CD8-positive, alpha-beta memory T cell (primary cell): ENCODE data around the gene RGPD8. TPM values are rescaled to one million over a fixed set of nuclear protein-coding genes. Genes with fewer than 3 reads are reported as not detected.
A peak's percentile ranks its signal among the peaks of the same experiment; 100 is the strongest.
"Not testable (repeated sequence)": the region's sequence is repeated elsewhere in the genome, so short reads cannot be mapped to it uniquely, and the experiment has no call there.

ENCODE experiments used
- CTCF ChIA-PET: fragments of 350-600 bp; sonication (Branson Sonifier 250); formaldehyde crosslinking; loops from one replicate; lab custom pipeline; 2021; ENCODE audit warnings: antibody characterized with exemption; lab: Charles Lee
- POLR2A ChIA-PET: fragments of 350-600 bp; sonication (Branson Sonifier 250); formaldehyde crosslinking; loops from one replicate; lab custom pipeline; 2021; ENCODE audit warnings: antibody characterized with exemption; lab: Charles Lee
- DNase-seq, 5 donors: peaks; one replicate each; pipeline versions ENCODE4 v3.0.0 to v3.0.0-alpha.2; 2020 to 2022; ENCODE audit warnings: mixed read lengths in 1 of 5
- H3K27ac ChIP-seq: one replicate; pipeline ENCODE4 v1.7.0; 2013; ENCODE audit warnings: low read depth, mild to moderate bottlenecking, low read length, moderate library complexity
- H3K27me3 ChIP-seq: 2 replicates; pipeline ENCODE4 v1.7.0; 2013; ENCODE audit warnings: low read length, mild to moderate bottlenecking; ENCODE audit not compliant: insufficient read depth, poor library complexity, severe bottlenecking
- H3K36me3 ChIP-seq: 2 replicates; pipeline ENCODE4 v1.7.0; 2013; ENCODE audit warnings: mild to moderate bottlenecking, low read length, moderate library complexity; ENCODE audit not compliant: insufficient read depth
- H3K4me1 ChIP-seq: 2 replicates; pipeline ENCODE4 v1.7.0; 2013; ENCODE audit warnings: mild to moderate bottlenecking, low read length, moderate library complexity; ENCODE audit not compliant: insufficient read depth
- H3K4me3 ChIP-seq: 2 replicates; pipeline ENCODE4 v1.7.0; 2013; ENCODE audit warnings: mild to moderate bottlenecking, low read length
- H3K9me3 ChIP-seq: 2 replicates; pipeline ENCODE4 v1.7.0; 2013; ENCODE audit warnings: mild to moderate bottlenecking, low read length
- H3K27ac Mint-ChIP-seq, 8 donors: one replicate each; pipeline ENCODE4 v1.8.0; 2020 to 2021; ENCODE audit warnings: mixed read lengths in 8 of 8, mild to moderate bottlenecking in 6 of 8, inconsistent platforms in 3 of 8, moderate library complexity in 3 of 8
- H3K27me3 Mint-ChIP-seq, 2 donors: one replicate each; pipeline ENCODE4 v1.8.0; 2020 to 2021; ENCODE audit warnings: mixed read lengths in 2 of 2, mild to moderate bottlenecking in 1 of 2, moderate library complexity in 1 of 2
- H3K36me3 Mint-ChIP-seq, 3 donors: one replicate each; pipeline ENCODE4 v1.8.0; 2020 to 2021; ENCODE audit warnings: mixed read lengths in 3 of 3, inconsistent platforms in 1 of 3, mild to moderate bottlenecking in 1 of 3
- H3K4me1 Mint-ChIP-seq, 3 donors: one replicate each; pipeline ENCODE4 v1.8.0; 2020 to 2021; ENCODE audit warnings: mixed read lengths in 3 of 3, inconsistent platforms in 1 of 3, mild to moderate bottlenecking in 1 of 3
- H3K4me3 Mint-ChIP-seq, 7 donors: one replicate each; pipeline ENCODE4 v1.8.0; 2020 to 2021; ENCODE audit warnings: mixed read lengths in 7 of 7, mild to moderate bottlenecking in 6 of 7, moderate library complexity in 4 of 7, inconsistent platforms in 2 of 7
- H3K9me3 Mint-ChIP-seq, 5 donors: one replicate each; pipeline ENCODE4 v1.8.0; 2020 to 2022; ENCODE audit warnings: mixed read lengths in 5 of 5, mild to moderate bottlenecking in 3 of 5, moderate library complexity in 2 of 5, inconsistent platforms in 1 of 5
- polyA plus RNA-seq: library from polyadenylated mRNA; unstranded; fragments of 300-500 nt; fragmentation: Illumina TruSeq; gene quantifications from one replicate; pipeline ENCODE4 v1.2.3, GENCODE V29; 2021
- total RNA-seq, 2 experiments: library from RNA; stranded (reverse); gene quantifications; one replicate each; pipeline ENCODE4 v1.2.3, GENCODE V29; 2021

The RGPD8 gene
- total and polyA plus RNA-seq, 3 experiments from 2014 or later: 2.2 to 19.3 (median 15.5) TPM

DNA sequence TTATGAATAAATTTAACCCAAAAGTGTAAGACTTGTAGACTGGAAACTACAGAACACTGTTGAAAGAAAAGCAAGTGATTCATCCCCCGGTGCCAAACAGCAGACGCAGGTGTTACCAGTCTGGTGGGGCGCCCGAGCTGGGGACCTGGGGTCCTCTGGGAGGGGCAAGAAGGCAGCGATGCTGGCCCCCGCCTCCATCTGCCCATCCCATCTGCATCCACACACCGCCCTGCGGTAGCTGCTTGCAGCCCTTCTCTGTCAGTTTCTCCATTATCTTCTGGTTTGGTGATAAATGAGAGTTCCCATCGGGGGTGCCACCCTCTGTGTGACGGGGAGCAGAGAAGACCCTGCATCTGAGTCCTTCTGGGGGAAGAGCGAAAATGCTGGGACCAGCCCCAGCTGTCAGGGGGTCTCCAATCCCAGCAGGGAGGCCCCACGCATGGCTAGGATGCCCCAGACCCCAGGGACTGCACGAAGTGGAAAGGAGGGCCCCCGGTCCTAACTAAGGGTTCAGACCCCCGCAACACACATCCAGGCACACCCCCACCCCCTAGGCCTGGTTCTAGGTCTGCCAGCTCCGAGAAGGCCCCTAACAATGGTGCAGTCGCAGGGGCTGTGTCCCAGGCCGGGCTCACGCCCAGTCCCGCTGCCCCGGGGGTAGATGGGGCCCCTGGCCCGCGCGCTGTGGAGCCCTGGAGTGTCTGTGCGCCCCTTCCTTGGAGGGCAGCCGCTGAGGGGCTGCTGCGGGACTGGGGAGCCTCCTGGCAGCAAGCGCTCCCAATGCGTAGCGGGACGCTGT, 686 bp upstream of the RGPD8 start:
- Histone ChIP-seq H3K4me1 (peaks cover 4% of the 10 kb centered on the region), H3K27me3 (no peaks in the 10 kb centered on the region), H3K27ac (no peak overlapping the region), H3K36me3 (no peaks in the 10 kb centered on the region), H3K9me3 (no peaks in the 10 kb centered on the region), H3K4me3 (no peak overlapping the region)
- no peak for DNase-seq
- Mint-ChIP-seq H3K4me1 (peaks cover 18 to 26% (median 23%) of the 10 kb centered on the region in 3 donors), H3K27me3 (peaks cover 8 to 23% of the 10 kb centered on the region in 2 donors), H3K27ac (peak overlapping the region in 1 of 8 donors; percentile 41), H3K36me3 (no peaks in the 10 kb centered on the region), H3K9me3 (no peaks in the 10 kb centered on the region), H3K4me3 (peak overlapping the region in 2 of 7 donors; percentile 35 to 65)
- CTCF ChIA-PET: interaction anchor here (1.7 kb wide), 1 partner anchor 313 kb away, joined by 9 read pairs; no protein-coding TSS in a partner anchor
- POLR2A ChIA-PET: no interaction called here

DNA sequence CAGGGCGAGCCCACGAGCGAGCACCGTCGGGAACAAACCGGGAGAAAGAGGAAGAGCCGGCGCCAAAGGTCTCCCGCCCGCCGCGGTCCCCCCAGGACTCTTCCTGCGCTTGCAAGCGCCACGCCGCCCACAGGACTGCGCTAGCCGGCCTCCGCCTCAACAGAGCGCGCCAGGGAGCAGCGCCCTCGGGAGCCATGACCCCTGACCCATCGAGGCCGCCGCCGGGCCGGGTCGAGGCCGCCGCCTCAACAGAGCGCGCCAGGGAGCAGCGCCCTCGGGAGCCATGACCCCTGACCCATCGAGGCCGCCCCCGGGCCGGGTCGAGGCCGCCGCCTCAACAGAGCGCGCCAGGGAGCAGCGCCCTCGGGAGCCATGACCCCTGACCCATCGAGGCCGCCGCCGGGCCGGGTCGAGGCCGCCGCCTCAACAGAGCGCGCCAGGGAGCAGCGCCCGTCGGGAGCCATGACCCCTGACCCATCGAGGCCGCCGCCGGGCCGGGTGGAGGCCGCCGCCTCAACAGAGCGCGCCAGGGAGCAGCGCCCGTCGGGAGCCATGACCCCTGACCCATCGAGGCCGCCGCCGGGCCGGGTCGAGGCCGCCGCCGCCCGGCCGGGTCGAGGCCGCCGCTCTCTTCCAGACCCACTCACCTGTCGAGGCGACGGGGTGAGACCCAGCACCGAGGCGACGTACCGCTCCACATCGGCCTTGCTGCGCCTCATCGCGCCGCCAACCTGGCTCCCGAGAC, 538 bp downstream of the RGPD8 start:
- POLR2A ChIA-PET: interaction anchor here (0.6 kb wide), 1 partner anchor 206 kb away, joined by 4 read pairs; no protein-coding TSS in a partner anchor
- DNase-seq: peak in 2 of 5 donors; percentile 57 to 60
- CTCF ChIA-PET: interaction anchor here (0.6 to 1.7 kb wide), 3 partner anchors 19 to 311 kb away, joined by 3 to 9 read pairs (median 3); partner anchors contain the start of gene ZC3H8
- Mint-ChIP-seq H3K4me3 (peak overlapping the region; percentile 73 to 87 (median 82)), H3K4me1 (peaks cover 18 to 26% (median 23%) of the 10 kb centered on the region in 3 donors), H3K27me3 (peaks cover 5 to 14% of the 10 kb centered on the region in 2 donors), H3K27ac (peak overlapping the region in 7 of 8 donors; percentile 70 to 90 (median 86))
- not testable (repeated sequence) for H3K9me3 Mint-ChIP-seq, H3K36me3 ChIP-seq, H3K27me3 ChIP-seq, H3K36me3 Mint-ChIP-seq, H3K9me3 ChIP-seq, H3K4me3 ChIP-seq, H3K4me1 ChIP-seq
- H3K27ac ChIP-seq: peak overlapping the region; percentile 43

GRCh38 chr2:112432390-112432734, 1.1 kb downstream of the RGPD8 start:
- Mint-ChIP-seq H3K4me3 (peak overlapping the region; percentile 73 to 87 (median 82)), H3K4me1 (peaks cover 18 to 26% (median 23%) of the 10 kb centered on the region in 3 donors), H3K27ac (peak overlapping the region; percentile 19 to 90 (median 84)), H3K27me3 (peaks cover 2 to 10% of the 10 kb centered on the region in 2 donors)
- CTCF ChIA-PET: interaction anchor here (1.1 kb wide), 1 partner anchor 177 kb away, joined by 3 read pairs; the partner anchor contains the start of gene ZC3H8
- H3K27ac ChIP-seq, H3K9me3 Mint-ChIP-seq, H3K27me3 ChIP-seq, H3K4me1 ChIP-seq, H3K36me3 Mint-ChIP-seq, H3K36me3 ChIP-seq, H3K4me3 ChIP-seq, H3K9me3 ChIP-seq, POLR2A ChIA-PET: not testable (repeated sequence)
- DNase-seq: peak in 1 of 5 donors; percentile 29

- H3K9me3 Mint-ChIP-seq: not testable (repeated sequence)
Measured at GRCh38 chr2:112431587-112432295, 1.7 kb downstream of the RGPD8 start.

DNA sequence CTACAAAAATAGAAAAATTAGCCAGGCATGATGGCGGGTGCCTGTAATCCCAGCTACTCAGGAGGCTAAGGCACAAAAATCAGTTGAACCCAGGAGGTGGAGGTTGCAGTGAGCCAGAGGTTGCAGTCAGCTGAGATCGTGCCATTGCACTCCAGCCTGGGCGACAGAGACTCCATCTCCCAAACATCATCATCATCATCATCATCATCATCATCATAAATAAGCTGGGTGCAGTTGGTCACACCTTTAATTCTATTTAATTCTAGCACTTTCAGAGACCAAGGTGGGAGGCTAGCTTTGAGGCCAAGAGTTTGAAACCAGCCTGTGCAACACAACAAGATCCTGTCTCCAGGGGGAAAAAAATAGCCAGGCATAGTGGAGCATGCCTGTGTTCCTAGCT, 8.9 kb downstream of the RGPD8 start:
- H3K27me3 Mint-ChIP-seq, H3K9me3 Mint-ChIP-seq, DNase-seq, H3K27ac ChIP-seq, H3K4me3 Mint-ChIP-seq, POLR2A ChIA-PET, H3K9me3 ChIP-seq, H3K36me3 ChIP-seq, H3K4me1 ChIP-seq, H3K27ac Mint-ChIP-seq, H3K27me3 ChIP-seq, H3K36me3 Mint-ChIP-seq, CTCF ChIA-PET, H3K4me1 Mint-ChIP-seq, H3K4me3 ChIP-seq: not testable (repeated sequence)

More at GRCh38 chr2:112431587-112432295, 1.7 kb downstream of the RGPD8 start:
- POLR2A ChIA-PET, H3K9me3 ChIP-seq, H3K4me1 ChIP-seq, H3K36me3 ChIP-seq, H3K4me3 ChIP-seq, H3K27ac ChIP-seq, DNase-seq, H3K36me3 Mint-ChIP-seq, H3K27me3 ChIP-seq, H3K27me3 Mint-ChIP-seq: not testable (repeated sequence)
- Mint-ChIP-seq H3K4me1 (peaks cover 18 to 26% (median 23%) of the 10 kb centered on the region in 3 donors), H3K27ac (peak overlapping the region in 7 of 8 donors; percentile 19 to 90 (median 70)), H3K4me3 (peak overlapping the region; percentile 71 to 87 (median 82))
- CTCF ChIA-PET: interaction anchor here (1.1 kb wide), 1 partner anchor 177 kb away, joined by 3 read pairs; the partner anchor contains the start of gene ZC3H8

- H3K4me1 ChIP-seq, H3K4me3 ChIP-seq, H3K27me3 Mint-ChIP-seq, H3K27ac ChIP-seq, POLR2A ChIA-PET, H3K9me3 Mint-ChIP-seq, H3K27ac Mint-ChIP-seq, H3K36me3 Mint-ChIP-seq, H3K4me3 Mint-ChIP-seq, H3K36me3 ChIP-seq, H3K27me3 ChIP-seq, CTCF ChIA-PET, H3K4me1 Mint-ChIP-seq, H3K9me3 ChIP-seq, DNase-seq: not testable (repeated sequence)
Measured at GRCh38 chr2:112416860-112417259, 16.6 kb downstream of the RGPD8 start.

- CTCF ChIA-PET, POLR2A ChIA-PET: not testable (repeated sequence)
- H3K9me3 Mint-ChIP-seq: peaks cover 10 to 17% (median 15%) of the 10 kb centered on the region in 5 donors
Measured at GRCh38 chr2:112360055-112360454, 73.4 kb downstream of the RGPD8 start.

More at GRCh38 chr2:112360055-112360454, 73.4 kb downstream of the RGPD8 start:
- H3K27me3 ChIP-seq, DNase-seq, H3K4me3 Mint-ChIP-seq, H3K27ac ChIP-seq, H3K27ac Mint-ChIP-seq, H3K4me1 Mint-ChIP-seq, H3K36me3 ChIP-seq, H3K4me1 ChIP-seq, H3K9me3 ChIP-seq, H3K4me3 ChIP-seq: not testable (repeated sequence)
- Mint-ChIP-seq H3K27me3 (peaks cover 0 to 10% of the 10 kb centered on the region in 2 donors), H3K36me3 (peaks cover 1 to 15% (median 2%) of the 10 kb centered on the region in 3 donors)
